ENCODE results near the gene SYNDIG1.

SYNDIG1 gene

GRCh38 chr20:24648481-24648880, 179.1 kb downstream of the SYNDIG1 start:
- no peaks in the 10 kb centered on the region for H3K36me3 ChIP-seq (replicated peaks)
- no peak for DNase-seq (ENCODE audit: low spot score in 2 of 2)
- in situ Hi-C loops (cut with MboI; ENCODE audit: low sequenced_read_pairs) = no loop called here
- H3K4me3 ChIP-seq = no peak overlapping the region
- H3K4me1 ChIP-seq = no peaks in the 10 kb centered on the region
- no peaks in the 10 kb centered on the region for H3K27me3 ChIP-seq (ENCODE audit: low read depth)
- H3K9me3 ChIP-seq = no peaks in the 10 kb centered on the region

GRCh38 chr20:24648919-24649318, 179.5 kb downstream of the SYNDIG1 start:
- no peaks in the 10 kb centered on the region for H3K27me3 ChIP-seq (ENCODE audit: low read depth)

GRCh38 chr20:24649787-24650490, 180.5 kb downstream of the SYNDIG1 start:
- in situ Hi-C loops (cut with MboI; ENCODE audit: low sequenced_read_pairs) = no loop called here
- Histone ChIP-seq H3K36me3 (replicated peaks) (no peaks in the 10 kb centered on the region), H3K4me3 (no peak overlapping the region), H3K9me3 (no peaks in the 10 kb centered on the region), H3K27me3 (ENCODE audit: low read depth) (no peaks in the 10 kb centered on the region), H3K4me1 (no peaks in the 10 kb centered on the region)
- no peak for DNase-seq (ENCODE audit: low spot score in 2 of 2)

More at GRCh38 chr20:24648919-24649318, 179.5 kb downstream of the SYNDIG1 start:
- DNase-seq (ENCODE audit: low spot score in 2 of 2) = no peak
- no peaks in the 10 kb centered on the region for H3K9me3 ChIP-seq
- no peaks in the 10 kb centered on the region for H3K36me3 ChIP-seq (replicated peaks)
- in situ Hi-C loops (cut with MboI; ENCODE audit: low sequenced_read_pairs) = no loop called here
- no peak overlapping the region for H3K4me3 ChIP-seq
- no peaks in the 10 kb centered on the region for H3K4me1 ChIP-seq

- Histone ChIP-seq H3K9me3 (no peaks in the 10 kb centered on the region), H3K4me3 (no peak overlapping the region), H3K4me1 (no peaks in the 10 kb centered on the region), H3K27me3 (ENCODE audit: low read depth) (no peaks in the 10 kb centered on the region), H3K36me3 (replicated peaks) (no peaks in the 10 kb centered on the region)
- no peak for DNase-seq (ENCODE audit: low spot score in 2 of 2)
- in situ Hi-C loops (cut with MboI; ENCODE audit: low sequenced_read_pairs) = no loop called here
Measured at GRCh38 chr20:24651171-24651975, 181.9 kb downstream of the SYNDIG1 start.

GRCh38 chr20:24651976-24652345, 182.5 kb downstream of the SYNDIG1 start:
- Histone ChIP-seq H3K27me3 (ENCODE audit: low read depth) (no peaks in the 10 kb centered on the region), H3K36me3 (replicated peaks) (no peaks in the 10 kb centered on the region), H3K9me3 (no peaks in the 10 kb centered on the region), H3K4me1 (no peaks in the 10 kb centered on the region), H3K4me3 (no peak overlapping the region)
- no peak for DNase-seq (ENCODE audit: low spot score in 2 of 2)
- in situ Hi-C loops (cut with MboI; ENCODE audit: low sequenced_read_pairs) = no loop called here

- Histone ChIP-seq H3K36me3 (replicated peaks) (no peaks in the 10 kb centered on the region), H3K4me1 (no peaks in the 10 kb centered on the region), H3K27me3 (ENCODE audit: low read depth) (no peaks in the 10 kb centered on the region), H3K4me3 (no peak overlapping the region), H3K9me3 (no peaks in the 10 kb centered on the region)
- DNase-seq (ENCODE audit: low spot score in 2 of 2) = no peak
- in situ Hi-C loops (cut with MboI; ENCODE audit: low sequenced_read_pairs) = no loop called here
Measured at GRCh38 chr20:24653306-24653705, 183.9 kb downstream of the SYNDIG1 start.

GRCh38 chr20:24654425-24654824, 185.0 kb downstream of the SYNDIG1 start:
- H3K4me1 ChIP-seq = no peaks in the 10 kb centered on the region

GRCh38 chr20:24656391-24656790, 187.0 kb downstream of the SYNDIG1 start:
- H3K27me3 ChIP-seq (ENCODE audit: low read depth) = no peaks in the 10 kb centered on the region
- in situ Hi-C loops (cut with MboI; ENCODE audit: low sequenced_read_pairs) = no loop called here
- no peaks in the 10 kb centered on the region for H3K9me3 ChIP-seq
- no peak for DNase-seq (ENCODE audit: low spot score in 2 of 2)
- no peak overlapping the region for H3K4me3 ChIP-seq
- no peaks in the 10 kb centered on the region for H3K4me1 ChIP-seq
- H3K36me3 ChIP-seq (replicated peaks) = no peaks in the 10 kb centered on the region

More at GRCh38 chr20:24654425-24654824, 185.0 kb downstream of the SYNDIG1 start:
- H3K4me3 ChIP-seq = no peak overlapping the region
- DNase-seq (ENCODE audit: low spot score in 2 of 2) = no peak
- H3K9me3 ChIP-seq = no peaks in the 10 kb centered on the region
- in situ Hi-C loops (cut with MboI; ENCODE audit: low sequenced_read_pairs) = no loop called here
- no peaks in the 10 kb centered on the region for H3K27me3 ChIP-seq (ENCODE audit: low read depth)
- no peaks in the 10 kb centered on the region for H3K36me3 ChIP-seq (replicated peaks)

GRCh38 chr20:24657196-24657595, 187.8 kb downstream of the SYNDIG1 start:
- Histone ChIP-seq H3K36me3 (replicated peaks) (no peaks in the 10 kb centered on the region), H3K4me3 (no peak overlapping the region), H3K9me3 (no peaks in the 10 kb centered on the region), H3K27me3 (ENCODE audit: low read depth) (no peaks in the 10 kb centered on the region), H3K4me1 (no peaks in the 10 kb centered on the region)
- in situ Hi-C loops (cut with MboI; ENCODE audit: low sequenced_read_pairs) = no loop called here
- no peak for DNase-seq (ENCODE audit: low spot score in 2 of 2)

- no peak for DNase-seq (ENCODE audit: low spot score in 2 of 2)
- Histone ChIP-seq H3K4me1 (no peaks in the 10 kb centered on the region), H3K9me3 (no peaks in the 10 kb centered on the region), H3K27me3 (ENCODE audit: low read depth) (no peaks in the 10 kb centered on the region), H3K36me3 (replicated peaks) (no peaks in the 10 kb centered on the region), H3K4me3 (no peak overlapping the region)
- in situ Hi-C loops (cut with MboI; ENCODE audit: low sequenced_read_pairs) = no loop called here
Measured at GRCh38 chr20:24657878-24658620, 188.6 kb downstream of the SYNDIG1 start.

GRCh38 chr20:24658920-24659660, 189.7 kb downstream of the SYNDIG1 start:
- no peaks in the 10 kb centered on the region for H3K4me1 ChIP-seq
- H3K27me3 ChIP-seq (ENCODE audit: low read depth) = no peaks in the 10 kb centered on the region
- in situ Hi-C loops (cut with MboI; ENCODE audit: low sequenced_read_pairs) = no loop called here
- no peaks in the 10 kb centered on the region for H3K36me3 ChIP-seq (replicated peaks)
- DNase-seq (ENCODE audit: low spot score in 2 of 2) = no peak
- no peak overlapping the region for H3K4me3 ChIP-seq
- H3K9me3 ChIP-seq = no peaks in the 10 kb centered on the region

- Histone ChIP-seq H3K9me3 (no peaks in the 10 kb centered on the region), H3K36me3 (replicated peaks) (no peaks in the 10 kb centered on the region), H3K4me1 (no peaks in the 10 kb centered on the region), H3K27me3 (ENCODE audit: low read depth) (no peaks in the 10 kb centered on the region), H3K4me3 (no peak overlapping the region)
- in situ Hi-C loops (cut with MboI; ENCODE audit: low sequenced_read_pairs) = no loop called here
- no peak for DNase-seq (ENCODE audit: low spot score in 2 of 2)
Measured at GRCh38 chr20:24659835-24660234, 190.4 kb downstream of the SYNDIG1 start.

- in situ Hi-C loops (cut with MboI; ENCODE audit: low sequenced_read_pairs) = no loop called here
Measured at GRCh38 chr20:24660651-24661050, 191.2 kb downstream of the SYNDIG1 start.

More at GRCh38 chr20:24660651-24661050, 191.2 kb downstream of the SYNDIG1 start:
- DNase-seq (ENCODE audit: low spot score in 2 of 2) = no peak
- H3K4me1 ChIP-seq = no peaks in the 10 kb centered on the region
- H3K27me3 ChIP-seq (ENCODE audit: low read depth) = no peaks in the 10 kb centered on the region
- H3K36me3 ChIP-seq (replicated peaks) = no peaks in the 10 kb centered on the region
- no peak overlapping the region for H3K4me3 ChIP-seq
- H3K9me3 ChIP-seq = no peaks in the 10 kb centered on the region
